HT1080 (cell line): ENCODE results near the gene PTPRG. TPM values are rescaled to one million over a fixed set of nuclear protein-coding genes. Genes with fewer than 3 reads are reported as not detected.
A peak's percentile ranks its signal among the peaks of the same experiment; 100 is the strongest.

Experiments
- DNase-seq: peaks from one replicate; pipeline ENCODE4 v3.0.0-alpha.2; 2015; ENCODE audit warnings: low read depth
- total RNA-seq: library from RNA; depleted of rRNA; stranded (reverse); fragments of >200 nt; shearing (Covaris generic); gene quantifications from 2 replicates; pipeline ENCODE4 v1.2.3, GENCODE V29; 2014

The PTPRG gene
- total RNA-seq, 1 experiment from 2014 or later, result 41.1 TPM

GRCh38 chr3:61820306-61820992 lies 259.1 kb downstream of the PTPRG start:
- no peak for DNase-seq

- no peak for DNase-seq
Measured at GRCh38 chr3:61821823-61822251, 260.5 kb downstream of the PTPRG start.

GRCh38 chr3:61822588-61822987 lies 261.2 kb downstream of the PTPRG start:
- no peak for DNase-seq

DNA sequence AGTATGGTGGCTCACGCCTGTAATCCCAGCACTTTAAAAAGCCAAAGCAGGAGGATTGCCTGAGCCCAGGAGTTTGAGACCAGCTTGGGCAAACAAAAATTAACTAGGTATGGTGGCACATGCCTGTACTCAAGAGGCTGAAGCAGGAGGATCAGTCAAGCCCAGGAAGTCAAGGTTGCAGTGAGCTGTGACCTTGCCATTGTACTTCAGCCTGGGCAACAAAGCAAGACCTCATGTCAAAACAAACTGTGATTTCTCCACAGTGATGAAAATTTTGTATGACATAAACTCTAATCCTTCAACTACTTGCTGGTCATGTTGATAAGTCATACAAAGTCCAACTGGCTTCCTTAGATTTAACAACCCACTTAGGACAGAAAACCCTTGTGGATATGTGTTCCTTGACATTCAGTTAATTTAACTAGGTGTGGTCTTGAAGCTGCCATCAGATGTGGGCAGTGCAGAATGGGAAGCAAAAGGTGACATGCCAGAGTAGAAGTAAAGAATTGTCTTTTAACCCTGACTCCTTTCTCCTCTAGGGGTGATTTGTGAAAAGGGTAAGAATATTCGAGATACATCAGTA lies 263.3 kb downstream of the PTPRG start:
- DNase-seq, result no peak

GRCh38 chr3:61826161-61826560 lies 264.8 kb downstream of the PTPRG start:
- no peak for DNase-seq

- no peak for DNase-seq
Measured at GRCh38 chr3:61828184-61828874, 267.0 kb downstream of the PTPRG start.

DNA sequence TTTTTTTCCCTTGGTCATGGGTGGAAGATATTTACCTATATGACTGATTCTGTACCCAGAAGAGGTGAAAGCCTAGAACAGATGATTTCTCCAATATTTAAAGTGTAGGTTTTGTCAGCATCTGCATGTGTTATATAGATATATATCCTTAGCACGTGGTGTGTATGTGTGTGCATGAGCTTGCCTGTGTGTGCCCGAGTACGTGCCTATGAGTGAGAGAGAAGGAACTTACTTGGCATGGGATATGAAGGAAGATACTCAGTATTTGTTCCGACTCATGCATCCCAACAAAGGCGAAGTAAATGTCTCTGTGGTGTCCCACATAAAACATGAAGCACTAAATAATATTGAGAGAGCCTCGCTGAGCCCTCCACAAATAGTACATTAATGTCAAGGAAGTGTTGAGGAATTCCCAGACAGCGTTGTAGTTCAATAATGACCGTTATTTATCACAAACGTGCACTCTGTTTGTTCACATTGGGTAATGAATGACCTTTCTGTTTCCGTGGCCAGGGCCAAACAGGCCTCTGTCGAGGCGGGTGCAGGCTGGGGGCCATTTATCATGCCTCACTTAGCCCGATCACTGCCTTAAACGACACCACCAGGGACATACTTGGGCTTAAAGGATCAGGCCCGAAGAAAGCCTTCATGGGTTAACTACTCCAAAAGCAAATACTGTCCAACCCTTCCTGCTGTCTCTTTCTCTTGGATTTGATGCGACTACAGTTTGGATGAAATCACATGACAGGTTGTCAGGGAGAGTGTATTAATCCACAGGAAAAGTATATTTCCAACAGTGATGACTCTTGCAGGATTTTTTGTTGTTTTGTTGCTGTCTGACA lies 267.7 kb downstream of the PTPRG start:
- DNase-seq, result no peak

GRCh38 chr3:61829722-61830350 lies 268.5 kb downstream of the PTPRG start:
- no peak for DNase-seq

DNA sequence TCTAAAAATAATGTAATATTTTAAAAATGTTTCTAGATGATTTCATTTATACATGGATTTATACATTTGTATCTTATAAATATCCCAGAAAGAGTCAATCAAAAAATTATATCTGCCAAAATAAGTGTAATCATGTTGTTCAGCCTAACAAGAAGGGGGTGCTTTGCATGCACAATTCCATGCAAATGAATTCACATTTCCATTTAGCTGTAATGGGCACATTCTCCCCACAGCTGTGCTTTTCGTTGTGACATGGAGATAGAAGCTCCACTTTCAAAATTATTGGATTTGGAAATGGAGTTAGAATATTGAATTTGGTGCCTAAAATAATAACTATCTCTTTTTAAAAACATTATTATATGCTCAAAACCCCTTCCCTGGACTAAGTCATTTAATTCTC lies 270.6 kb downstream of the PTPRG start:
- no peak for DNase-seq

- DNase-seq, result peak; percentile 26
Measured at GRCh38 chr3:61832375-61833229, 271.2 kb downstream of the PTPRG start.

DNA sequence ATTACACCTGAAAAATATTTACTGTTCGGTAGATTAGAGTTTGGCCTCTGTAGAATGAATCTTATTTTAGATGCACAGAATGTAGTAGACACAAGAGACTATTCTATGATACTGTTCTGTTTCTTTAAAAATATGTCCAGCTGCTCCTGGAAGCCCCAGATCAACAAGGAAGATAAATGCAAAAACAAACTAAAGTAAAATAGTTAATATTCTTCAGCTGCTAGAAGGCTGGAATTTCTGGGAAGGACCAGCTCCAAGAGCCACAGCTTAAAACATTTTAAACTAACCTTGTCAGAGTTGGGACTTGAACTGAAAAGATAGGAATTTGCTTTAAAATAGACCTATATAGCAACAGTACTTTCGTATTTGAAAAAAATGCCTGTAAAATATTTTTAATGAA lies 277.9 kb downstream of the PTPRG start:
- DNase-seq, result no peak

- peak; percentile 29 for DNase-seq
Measured at GRCh38 chr3:61841111-61841845, 279.9 kb downstream of the PTPRG start.

- DNase-seq, result no peak
Measured at GRCh38 chr3:61841988-61842387, 280.6 kb downstream of the PTPRG start.

GRCh38 chr3:61844346-61844745 lies 283.0 kb downstream of the PTPRG start:
- DNase-seq, result no peak

DNA sequence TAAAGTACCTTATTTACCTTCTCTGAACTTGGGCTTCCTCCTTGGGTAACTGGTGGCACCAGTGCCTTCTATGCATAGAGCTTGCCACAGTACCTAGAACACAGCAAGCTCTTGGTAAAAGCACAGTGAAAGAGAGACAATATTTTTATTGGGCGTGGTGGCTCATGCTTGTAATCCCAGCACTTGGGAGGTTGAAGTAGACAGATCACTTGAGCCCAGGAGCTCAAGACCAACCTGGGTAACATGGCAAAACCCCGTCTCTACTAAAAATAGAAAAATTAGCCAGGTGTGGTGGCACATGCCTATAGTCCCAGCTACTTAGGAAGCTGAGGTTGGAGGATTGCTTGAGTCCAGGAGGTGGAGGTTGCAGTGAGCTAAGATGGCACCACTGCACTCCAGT lies 285.1 kb downstream of the PTPRG start:
- DNase-seq, result no peak

- no peak for DNase-seq
Measured at GRCh38 chr3:61847784-61848462, 286.6 kb downstream of the PTPRG start.

GRCh38 chr3:61848885-61849284 lies 287.5 kb downstream of the PTPRG start:
- DNase-seq, result peak; percentile 89

DNA sequence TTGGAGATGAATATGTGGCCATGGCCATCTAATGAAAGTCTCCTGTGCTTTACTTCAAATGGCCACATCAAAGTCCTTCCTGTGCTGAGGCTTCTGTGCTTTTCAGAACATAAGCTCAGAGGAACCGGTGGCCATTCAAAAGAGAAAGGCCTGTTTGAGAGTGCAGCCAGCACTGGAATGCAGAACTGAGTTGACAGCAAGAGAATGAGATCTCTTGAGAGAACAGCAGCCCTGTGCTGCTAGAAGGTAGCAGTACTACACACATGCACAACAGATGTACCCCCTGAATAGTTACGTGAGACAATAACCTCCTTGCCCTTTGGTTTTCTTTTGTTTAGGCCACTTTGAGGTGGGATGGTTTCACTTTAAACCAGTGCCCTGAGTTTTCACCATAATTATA lies 292.5 kb downstream of the PTPRG start:
- DNase-seq, result no peak

DNA sequence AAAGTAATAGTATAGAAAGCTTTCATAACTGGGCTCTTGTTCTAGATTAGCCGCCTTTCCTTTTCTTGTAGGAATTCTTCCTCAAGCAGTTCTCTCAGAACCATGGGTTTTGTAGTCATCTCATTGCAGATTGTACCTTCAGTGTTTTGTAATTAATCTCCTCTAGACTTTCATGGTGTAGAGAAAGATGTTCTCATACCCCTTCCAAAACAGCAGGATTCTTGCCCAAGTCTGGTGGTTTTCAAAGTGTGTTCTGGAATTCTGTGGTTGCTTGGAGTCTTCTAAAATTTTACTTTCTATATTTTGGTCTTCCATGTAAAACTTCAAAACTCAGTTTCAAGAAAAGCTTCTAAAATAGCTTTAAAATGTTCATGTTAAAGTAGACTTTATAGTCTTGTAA lies 293.8 kb downstream of the PTPRG start:
- DNase-seq, result no peak
